ENCODE data around the gene MESP1.

The MESP1 gene

GRCh38 chr15:89797678-89798201 is 46.7 kb upstream of the MESP1 start:
- Histone ChIP-seq H3K36me3 (replicated peaks in 1 of 2; ENCODE audit: control insufficient read depth in 2 of 2, insufficient read depth in 2 of 2, low read length in 2 of 2) (no peaks in the 10 kb centered on the region), H3K9me3 (replicated peaks in 1 of 2; ENCODE audit: control insufficient read depth in 2 of 2, insufficient read depth in 1 of 2, low read depth in 1 of 2, low read length in 2 of 2) (no peaks in the 10 kb centered on the region), H2AFZ (ENCODE audit: low read length) (no peak overlapping the region), H3K18ac (ENCODE audit: low read length) (no peak overlapping the region), H2BK120ac (ENCODE audit: low read depth, low read length) (no peak overlapping the region), H3K27me3 (ENCODE audit: control insufficient read depth in 3 of 3, insufficient read depth in 3 of 3, low read depth in 1 of 3, low read length in 3 of 3) (peaks cover 0 to 3% (median 0%) of the 10 kb centered on the region in 3 experiments), H2BK15ac (ENCODE audit: low read length) (no peak overlapping the region), H3K79me1 (ENCODE audit: low read depth, low read length) (no peaks in the 10 kb centered on the region), H3K14ac (ENCODE audit: low read length) (no peak overlapping the region), H2BK12ac (ENCODE audit: low read length) (no peak overlapping the region), H3K4me1 (ENCODE audit: control insufficient read depth in 2 of 2, insufficient read depth in 1 of 2, low read depth in 1 of 2, low read length in 2 of 2) (peaks cover 2 to 4% of the 10 kb centered on the region in 2 donors), H3K27ac (replicated peaks; ENCODE audit: low read length) (no peak overlapping the region), H3K23ac (ENCODE audit: low read depth, low read length, poor library complexity) (no peak overlapping the region), H2BK5ac (ENCODE audit: low read length) (no peak overlapping the region), H4K91ac (ENCODE audit: low read depth, low read length, poor library complexity) (no peak overlapping the region), H3K9ac (ENCODE audit: low read depth, low read length, poor library complexity) (no peak overlapping the region), H3K4me2 (ENCODE audit: insufficient read depth, low read length, poor library complexity, severe bottlenecking) (no peak overlapping the region), H3K4ac (ENCODE audit: low read length) (no peak overlapping the region), H2AK5ac (ENCODE audit: low read depth, low read length) (no peak overlapping the region), H3K4me3 (ENCODE audit: low read length in 2 of 2) (no peak overlapping the region), H4K8ac (ENCODE audit: low read depth, low read length) (no peak overlapping the region)
- WGBS, 2 donors (ENCODE audit: extremely low coverage in 2 of 2, insufficient read length in 2 of 2, insufficient replicate concordance in 1 of 2) = no CpG with 5 or more reads among the region's 4 CpGs
- no peak for DNase-seq (ENCODE audit: low spot score)

GRCh38 chr15:89795996-89796395 is 44.9 kb upstream of the MESP1 start:
- Histone ChIP-seq H3K14ac (ENCODE audit: low read length) (no peak overlapping the region), H2BK15ac (ENCODE audit: low read length) (no peak overlapping the region), H3K4ac (ENCODE audit: low read length) (no peak overlapping the region), H3K4me1 (ENCODE audit: control insufficient read depth in 2 of 2, insufficient read depth in 1 of 2, low read depth in 1 of 2, low read length in 2 of 2) (no peaks in the 10 kb centered on the region), H2BK5ac (ENCODE audit: low read length) (no peak overlapping the region), H2AFZ (ENCODE audit: low read length) (no peak overlapping the region), H3K9ac (ENCODE audit: low read depth, low read length, poor library complexity) (no peak overlapping the region), H2AK5ac (ENCODE audit: low read depth, low read length) (no peak overlapping the region), H3K4me3 (ENCODE audit: low read length in 2 of 2) (no peak overlapping the region), H2BK12ac (ENCODE audit: low read length) (no peak overlapping the region), H3K79me1 (ENCODE audit: low read depth, low read length) (no peaks in the 10 kb centered on the region), H3K36me3 (replicated peaks in 1 of 2; ENCODE audit: control insufficient read depth in 2 of 2, insufficient read depth in 2 of 2, low read length in 2 of 2) (no peaks in the 10 kb centered on the region), H3K27ac (replicated peaks; ENCODE audit: low read length) (no peak overlapping the region), H3K27me3 (ENCODE audit: control insufficient read depth in 3 of 3, insufficient read depth in 3 of 3, low read depth in 1 of 3, low read length in 3 of 3) (peaks cover 0 to 3% (median 0%) of the 10 kb centered on the region in 3 experiments), H3K23ac (ENCODE audit: low read depth, low read length, poor library complexity) (no peak overlapping the region), H3K18ac (ENCODE audit: low read length) (no peak overlapping the region), H4K8ac (ENCODE audit: low read depth, low read length) (no peak overlapping the region), H3K4me2 (ENCODE audit: insufficient read depth, low read length, poor library complexity, severe bottlenecking) (no peak overlapping the region), H3K9me3 (replicated peaks in 1 of 2; ENCODE audit: control insufficient read depth in 2 of 2, insufficient read depth in 1 of 2, low read depth in 1 of 2, low read length in 2 of 2) (no peaks in the 10 kb centered on the region), H4K91ac (ENCODE audit: low read depth, low read length, poor library complexity) (no peak overlapping the region), H2BK120ac (ENCODE audit: low read depth, low read length) (no peak overlapping the region)
- DNase-seq (ENCODE audit: low spot score) = no peak

GRCh38 chr15:89794627-89795241 is 43.7 kb upstream of the MESP1 start:
- no peak overlapping the region for H2BK5ac ChIP-seq (ENCODE audit: low read length)
- no peaks in the 10 kb centered on the region for H3K9me3 ChIP-seq (replicated peaks in 1 of 2; ENCODE audit: control insufficient read depth in 2 of 2, insufficient read depth in 1 of 2, low read depth in 1 of 2, low read length in 2 of 2)
- H2AFZ ChIP-seq (ENCODE audit: low read length) = no peak overlapping the region
- H3K36me3 ChIP-seq (replicated peaks in 1 of 2; ENCODE audit: control insufficient read depth in 2 of 2, insufficient read depth in 2 of 2, low read length in 2 of 2) = no peaks in the 10 kb centered on the region
- H3K14ac ChIP-seq (ENCODE audit: low read length) = no peak overlapping the region
- H3K23ac ChIP-seq (ENCODE audit: low read depth, low read length, poor library complexity) = no peak overlapping the region
- H3K4me2 ChIP-seq (ENCODE audit: insufficient read depth, low read length, poor library complexity, severe bottlenecking) = no peak overlapping the region
- H3K27me3 ChIP-seq (ENCODE audit: control insufficient read depth in 3 of 3, insufficient read depth in 3 of 3, low read depth in 1 of 3, low read length in 3 of 3) = peaks cover 0 to 3% (median 0%) of the 10 kb centered on the region in 3 experiments
- H3K4ac ChIP-seq (ENCODE audit: low read length) = no peak overlapping the region
- no peak overlapping the region for H4K8ac ChIP-seq (ENCODE audit: low read depth, low read length)
- H3K4me3 ChIP-seq (ENCODE audit: low read length in 2 of 2) = no peak overlapping the region
- H3K9ac ChIP-seq (ENCODE audit: low read depth, low read length, poor library complexity) = no peak overlapping the region
- no peaks in the 10 kb centered on the region for H3K79me1 ChIP-seq (ENCODE audit: low read depth, low read length)
- no peak overlapping the region for H4K91ac ChIP-seq (ENCODE audit: low read depth, low read length, poor library complexity)
- no peak for DNase-seq (ENCODE audit: low spot score)
- no peak overlapping the region for H2BK120ac ChIP-seq (ENCODE audit: low read depth, low read length)
- no peak overlapping the region for H2BK12ac ChIP-seq (ENCODE audit: low read length)
- no peak overlapping the region for H3K27ac ChIP-seq (replicated peaks; ENCODE audit: low read length)
- H3K4me1 ChIP-seq (ENCODE audit: control insufficient read depth in 2 of 2, insufficient read depth in 1 of 2, low read depth in 1 of 2, low read length in 2 of 2) = no peaks in the 10 kb centered on the region
- no CpG with 5 or more reads among the region's 5 CpGs for WGBS, 2 donors (ENCODE audit: extremely low coverage in 2 of 2, insufficient read length in 2 of 2, insufficient replicate concordance in 1 of 2)
- no peak overlapping the region for H3K18ac ChIP-seq (ENCODE audit: low read length)
- H2AK5ac ChIP-seq (ENCODE audit: low read depth, low read length) = no peak overlapping the region
- H2BK15ac ChIP-seq (ENCODE audit: low read length) = no peak overlapping the region

- H3K18ac ChIP-seq (ENCODE audit: low read length) = peak overlapping the region; percentile 38
- H3K79me1 ChIP-seq (ENCODE audit: low read depth, low read length) = no peaks in the 10 kb centered on the region
- H4K91ac ChIP-seq (ENCODE audit: low read depth, low read length, poor library complexity) = no peak overlapping the region
- H3K14ac ChIP-seq (ENCODE audit: low read length) = no peak overlapping the region
- H3K4me3 ChIP-seq (ENCODE audit: low read length in 2 of 2) = no peak overlapping the region
- no peak overlapping the region for H3K27ac ChIP-seq (replicated peaks; ENCODE audit: low read length)
- peaks cover 0 to 3% (median 0%) of the 10 kb centered on the region in 3 experiments for H3K27me3 ChIP-seq (ENCODE audit: control insufficient read depth in 3 of 3, insufficient read depth in 3 of 3, low read depth in 1 of 3, low read length in 3 of 3)
- H2BK15ac ChIP-seq (ENCODE audit: low read length) = no peak overlapping the region
- no peak overlapping the region for H4K8ac ChIP-seq (ENCODE audit: low read depth, low read length)
- no peak overlapping the region for H2BK5ac ChIP-seq (ENCODE audit: low read length)
- H3K4ac ChIP-seq (ENCODE audit: low read length) = no peak overlapping the region
- peak overlapping the region; percentile 91 for H3K23ac ChIP-seq (ENCODE audit: low read depth, low read length, poor library complexity)
- WGBS, 2 donors (ENCODE audit: extremely low coverage in 2 of 2, insufficient read length in 2 of 2, insufficient replicate concordance in 1 of 2) = no CpG with 5 or more reads among the region's 22 CpGs
- no peak overlapping the region for H3K4me2 ChIP-seq (ENCODE audit: insufficient read depth, low read length, poor library complexity, severe bottlenecking)
- H3K9me3 ChIP-seq (replicated peaks in 1 of 2; ENCODE audit: control insufficient read depth in 2 of 2, insufficient read depth in 1 of 2, low read depth in 1 of 2, low read length in 2 of 2) = peaks cover 3 to 4% of the 10 kb centered on the region in 2 donors
- no peaks in the 10 kb centered on the region for H3K4me1 ChIP-seq (ENCODE audit: control insufficient read depth in 2 of 2, insufficient read depth in 1 of 2, low read depth in 1 of 2, low read length in 2 of 2)
- no peak overlapping the region for H2AK5ac ChIP-seq (ENCODE audit: low read depth, low read length)
- no peak for DNase-seq (ENCODE audit: low spot score)
- peak overlapping the region; percentile 12 for H3K9ac ChIP-seq (ENCODE audit: low read depth, low read length, poor library complexity)
- no peaks in the 10 kb centered on the region for H3K36me3 ChIP-seq (replicated peaks in 1 of 2; ENCODE audit: control insufficient read depth in 2 of 2, insufficient read depth in 2 of 2, low read length in 2 of 2)
- H2AFZ ChIP-seq (ENCODE audit: low read length) = no peak overlapping the region
- no peak overlapping the region for H2BK120ac ChIP-seq (ENCODE audit: low read depth, low read length)
- no peak overlapping the region for H2BK12ac ChIP-seq (ENCODE audit: low read length)
Observed at GRCh38 chr15:89792106-89792805, 41.2 kb upstream of the MESP1 start.
